Prostate gland (tissue), 2 donors: ENCODE measurements around the gene ADD1.

Experiments used
- POLR2A ChIP-seq: fragments of 450-650 bp; IDR thresholded peaks from one replicate; pipeline ENCODE4 v1.6.1; 2016; ENCODE audit warnings: antibody characterized with exemption, mild to moderate bottlenecking
- POLR2AphosphoS5 ChIP-seq: sonication (generic); formaldehyde crosslinking; IDR thresholded peaks from one replicate; pipeline ENCODE4 v1.6.1; 2017; ENCODE audit warnings: antibody characterized with exemption
- TF ChIP-seq, protein P1 (sequence below), 4 experiments: fragments of 200-600 bp in 2 of 4; fragments of 450-650 bp in 2 of 4; sonication (generic) in 2 of 4; IDR thresholded peaks; 1 replicate in 3 of 4; 2 replicates in 1 of 4; pipeline ENCODE4 v1.5.1; 2016 to 2019; ENCODE audit warnings: antibody characterized with exemption in 4 of 4, mild to moderate bottlenecking in 2 of 4, moderate library complexity in 2 of 4

DNA sequence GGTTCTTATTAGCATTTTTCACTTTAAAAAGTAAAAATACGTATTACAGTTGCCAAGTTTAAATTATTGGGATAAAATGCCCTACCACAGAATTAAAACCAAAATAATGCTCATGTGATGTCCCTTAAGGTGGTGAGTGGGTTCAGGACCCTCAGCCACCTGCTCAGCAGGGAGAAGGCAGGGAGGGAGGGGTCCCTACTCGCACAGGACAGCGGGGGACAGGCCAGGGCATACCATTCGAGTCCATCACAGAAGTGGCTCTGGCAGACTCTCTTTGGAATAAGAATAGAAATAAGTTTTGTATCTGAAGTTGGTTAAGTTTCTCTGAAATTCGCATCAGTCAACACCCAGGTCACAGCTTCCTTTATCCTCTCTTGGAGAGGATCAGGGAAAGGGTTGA, 81.9 kb downstream of the ADD1 start:
- TF ChIP-seq, protein P1, sequence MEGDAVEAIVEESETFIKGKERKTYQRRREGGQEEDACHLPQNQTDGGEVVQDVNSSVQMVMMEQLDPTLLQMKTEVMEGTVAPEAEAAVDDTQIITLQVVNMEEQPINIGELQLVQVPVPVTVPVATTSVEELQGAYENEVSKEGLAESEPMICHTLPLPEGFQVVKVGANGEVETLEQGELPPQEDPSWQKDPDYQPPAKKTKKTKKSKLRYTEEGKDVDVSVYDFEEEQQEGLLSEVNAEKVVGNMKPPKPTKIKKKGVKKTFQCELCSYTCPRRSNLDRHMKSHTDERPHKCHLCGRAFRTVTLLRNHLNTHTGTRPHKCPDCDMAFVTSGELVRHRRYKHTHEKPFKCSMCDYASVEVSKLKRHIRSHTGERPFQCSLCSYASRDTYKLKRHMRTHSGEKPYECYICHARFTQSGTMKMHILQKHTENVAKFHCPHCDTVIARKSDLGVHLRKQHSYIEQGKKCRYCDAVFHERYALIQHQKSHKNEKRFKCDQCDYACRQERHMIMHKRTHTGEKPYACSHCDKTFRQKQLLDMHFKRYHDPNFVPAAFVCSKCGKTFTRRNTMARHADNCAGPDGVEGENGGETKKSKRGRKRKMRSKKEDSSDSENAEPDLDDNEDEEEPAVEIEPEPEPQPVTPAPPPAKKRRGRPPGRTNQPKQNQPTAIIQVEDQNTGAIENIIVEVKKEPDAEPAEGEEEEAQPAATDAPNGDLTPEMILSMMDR (IDR thresholded peaks at IDR 0.05): no peak
- TF ChIP-seq POLR2AphosphoS5: no peak
- TF ChIP-seq POLR2A: no peak
